Caki2 (cell line): ENCODE measurements around the gene OR10A4. TPM values are rescaled to one million over a fixed set of nuclear protein-coding genes. Genes with fewer than 3 reads are reported as not detected.
"Not testable (repeated sequence)": the region's sequence is repeated elsewhere in the genome, so short reads cannot be mapped to it uniquely, and the experiment has no call there.

Experiments
- DNase-seq: peaks from one replicate; pipeline ENCODE4 v3.0.0-alpha.2; 2015; ENCODE audit warnings: low read depth
- in situ Hi-C: cut with HindIII; loops from 2 replicates; pipeline ENCODE4 v1.10.0; 2016; ENCODE audit warnings: low sequenced_read_pairs, low pct_unique_long_range_greater_than_20kb, mixed read lengths
- total RNA-seq: library from RNA; depleted of rRNA; stranded (reverse); fragments of >200 nt; shearing (Covaris generic); gene quantifications from 2 replicates; pipeline ENCODE4 v1.2.3, GENCODE V29; 2014; ENCODE audit warnings: low replicate concordance

Gene OR10A4
- total RNA-seq, 1 experiment from 2014 or later, result not detected

DNA sequence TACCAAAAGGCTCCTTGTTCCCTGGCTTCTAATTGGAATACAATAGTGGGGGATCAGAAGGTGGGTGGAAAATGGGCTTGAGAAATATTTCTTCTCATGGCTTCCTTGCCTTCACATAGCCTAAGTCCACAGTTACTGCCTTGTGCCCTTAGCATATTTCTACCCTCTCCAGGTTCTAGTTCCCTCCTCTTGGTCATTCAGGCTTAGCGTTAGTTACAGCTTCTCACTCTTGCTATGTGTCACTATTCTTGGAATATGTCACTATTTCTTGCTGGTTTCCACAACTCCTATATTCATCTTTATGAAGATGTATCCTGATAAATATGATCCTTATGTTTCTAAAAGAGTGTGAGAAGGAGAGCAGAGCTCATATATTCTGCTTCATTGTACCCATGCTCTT, 13.4 kb downstream of the OR10A4 start:
- no peak for DNase-seq
- in situ Hi-C loops, result no loop called here

DNA sequence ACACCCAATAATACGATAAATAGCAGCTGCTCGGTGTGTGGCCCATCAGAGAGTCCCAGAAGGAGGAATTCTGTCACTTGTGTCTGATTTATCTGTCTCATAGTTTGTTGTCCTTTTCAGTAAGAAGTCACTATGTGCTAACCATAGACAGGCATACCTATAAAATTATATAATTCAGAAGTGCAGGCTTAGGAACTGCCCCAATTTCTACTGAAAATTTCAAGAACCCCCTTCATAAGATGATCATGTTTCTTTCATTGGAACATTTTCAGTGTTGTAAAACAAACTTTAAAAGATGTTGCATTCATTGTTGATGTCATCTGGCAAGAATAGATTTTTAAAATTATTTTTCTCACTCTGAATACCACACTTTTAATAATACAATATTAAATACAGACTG, 16.0 kb downstream of the OR10A4 start, which contains the start of gene OR2D2:
TSS of gene OR2D2 (minus strand) at position 101 of the 400 bp plus-strand sequence. CDS start at position 101, 0 bp downstream.
- in situ Hi-C loops, result no loop called here

GRCh38 chr11:6894097-6894496, 17.7 kb downstream of the OR10A4 start:
- in situ Hi-C loops, result no loop called here
- no peak for DNase-seq

More for the DNA sequence above, 16.0 kb downstream of the OR10A4 start, which contains the start of gene OR2D2:
- no peak for DNase-seq

GRCh38 chr11:6895010-6895409, 18.6 kb downstream of the OR10A4 start:
- in situ Hi-C loops, result no loop called here
- no peak for DNase-seq

GRCh38 chr11:6898911-6899310, 22.5 kb downstream of the OR10A4 start:
- in situ Hi-C loops, result no loop called here
- DNase-seq, result no peak

DNA sequence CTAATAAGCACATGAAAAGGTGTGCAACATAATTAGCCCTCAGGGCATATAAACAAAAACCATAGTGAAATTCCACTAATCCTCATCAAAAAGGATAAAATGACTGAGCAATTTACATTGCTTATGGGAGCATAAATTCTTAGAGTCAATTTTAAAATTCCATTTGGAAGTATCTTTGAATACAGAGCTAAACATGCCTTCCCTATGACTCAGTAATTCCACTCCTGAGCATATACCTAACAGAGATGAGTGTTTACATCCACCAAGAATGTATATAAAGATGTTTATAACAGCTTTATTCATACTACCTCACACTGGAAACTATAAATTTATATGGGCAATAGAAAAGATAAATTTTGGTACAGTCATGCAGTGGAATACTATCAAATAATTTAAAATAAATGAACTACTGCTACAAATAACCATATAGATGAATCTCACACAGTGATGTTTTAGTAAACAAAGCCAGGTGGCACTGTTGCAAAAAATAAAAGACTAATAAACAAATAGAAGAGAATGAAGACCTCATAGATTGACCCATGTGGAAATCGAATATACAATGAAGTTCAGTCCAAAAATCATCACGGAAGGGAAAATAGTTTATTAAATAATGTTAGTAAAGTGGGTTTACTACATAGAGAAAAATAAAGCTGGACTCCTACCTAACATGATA, 24.0 kb downstream of the OR10A4 start:
- DNase-seq, result no peak
- in situ Hi-C loops, result no loop called here

DNA sequence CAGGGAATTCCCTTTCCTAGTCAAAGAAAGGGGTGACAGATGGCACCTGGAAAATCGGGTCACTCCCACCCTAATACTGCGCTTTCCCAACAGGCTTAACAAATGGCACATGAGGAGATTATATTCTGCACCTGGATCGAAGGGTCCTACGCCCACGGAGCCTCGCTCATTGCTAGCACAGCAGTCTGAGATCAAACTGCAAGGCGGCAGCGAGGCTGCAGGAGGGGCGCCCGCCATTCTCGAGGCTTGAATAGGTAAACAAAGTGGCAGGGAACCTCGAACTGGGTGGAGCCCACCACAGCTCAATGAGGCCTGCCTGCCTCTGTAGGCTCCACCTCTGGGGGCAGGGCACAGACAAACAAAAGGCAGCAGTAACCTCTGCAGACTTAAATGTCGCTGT, 28.4 kb downstream of the OR10A4 start:
- DNase-seq, in situ Hi-C loops: not testable (repeated sequence)

- no peak for DNase-seq
- in situ Hi-C loops, result no loop called here
These were observed 35.0 kb downstream of the OR10A4 start for GRCh38 chr11:6911378-6911777.

DNA sequence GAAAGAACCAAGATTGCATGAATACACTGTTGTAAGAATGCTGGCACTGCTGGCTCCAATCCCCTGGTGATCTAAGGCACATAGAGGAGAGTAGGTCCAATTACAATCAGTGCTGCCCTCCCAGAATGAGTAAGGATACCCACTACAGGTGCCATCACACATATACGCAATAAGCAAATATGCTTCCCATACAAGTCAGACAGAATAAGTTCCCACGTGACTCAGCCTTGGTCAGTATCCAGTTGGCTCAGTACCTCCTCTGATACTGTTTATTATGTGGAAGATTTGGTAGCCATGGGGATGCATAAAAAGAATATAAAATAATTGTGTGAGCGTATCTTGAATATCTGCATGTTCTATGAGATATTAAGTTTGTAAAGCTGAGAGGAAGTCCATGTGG, 35.5 kb downstream of the OR10A4 start:
- no peak for DNase-seq
- in situ Hi-C loops, result no loop called here

DNA sequence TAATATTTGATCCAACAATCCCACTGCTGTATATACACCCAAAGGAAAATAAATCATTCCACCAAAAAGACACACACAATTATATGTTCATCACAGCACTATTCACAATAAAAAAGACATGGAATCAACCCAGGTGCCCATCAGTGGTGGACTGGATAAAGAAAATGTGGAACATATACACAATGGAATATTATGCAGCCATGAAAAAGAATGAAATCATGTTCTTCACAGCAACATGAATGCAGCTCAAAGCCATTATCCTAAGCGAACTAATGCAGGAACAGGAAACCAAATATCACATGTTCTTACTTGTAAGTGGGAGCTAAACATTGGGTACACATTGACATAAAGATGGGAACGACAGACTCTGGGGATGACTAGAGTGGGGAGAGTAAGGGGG, 43.3 kb downstream of the OR10A4 start:
- in situ Hi-C loops, result no loop called here

DNA sequence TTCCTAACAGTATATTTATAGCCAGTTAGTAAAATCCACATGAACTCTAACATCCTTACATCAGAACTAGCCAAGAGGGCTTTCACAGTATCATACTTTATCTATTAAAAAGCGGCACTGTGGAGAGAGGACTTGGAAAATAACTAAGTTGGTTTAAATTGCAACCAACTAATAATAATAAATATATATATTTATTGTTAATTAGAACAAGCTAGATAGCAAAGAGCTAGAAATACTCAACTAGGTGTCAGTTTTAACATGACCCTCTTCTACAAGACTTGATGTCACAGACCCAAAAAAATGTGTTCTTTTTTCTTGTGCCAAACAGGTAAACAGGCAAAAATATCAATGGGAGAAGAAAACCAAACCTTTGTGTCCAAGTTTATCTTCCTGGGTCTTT, 44.3 kb downstream of the OR10A4 start, which contains the start of gene OR2D3:
TSS of gene OR2D3 (plus strand) at position 301 of the 400 bp plus-strand sequence. CDS start at position 301, 0 bp downstream.
- no peak for DNase-seq
- in situ Hi-C loops, result no loop called here

More for the DNA sequence above, 43.3 kb downstream of the OR10A4 start:
- no peak for DNase-seq

GRCh38 chr11:6925007-6925577, 48.7 kb downstream of the OR10A4 start:
- in situ Hi-C loops, result no loop called here
- DNase-seq, result no peak

DNA sequence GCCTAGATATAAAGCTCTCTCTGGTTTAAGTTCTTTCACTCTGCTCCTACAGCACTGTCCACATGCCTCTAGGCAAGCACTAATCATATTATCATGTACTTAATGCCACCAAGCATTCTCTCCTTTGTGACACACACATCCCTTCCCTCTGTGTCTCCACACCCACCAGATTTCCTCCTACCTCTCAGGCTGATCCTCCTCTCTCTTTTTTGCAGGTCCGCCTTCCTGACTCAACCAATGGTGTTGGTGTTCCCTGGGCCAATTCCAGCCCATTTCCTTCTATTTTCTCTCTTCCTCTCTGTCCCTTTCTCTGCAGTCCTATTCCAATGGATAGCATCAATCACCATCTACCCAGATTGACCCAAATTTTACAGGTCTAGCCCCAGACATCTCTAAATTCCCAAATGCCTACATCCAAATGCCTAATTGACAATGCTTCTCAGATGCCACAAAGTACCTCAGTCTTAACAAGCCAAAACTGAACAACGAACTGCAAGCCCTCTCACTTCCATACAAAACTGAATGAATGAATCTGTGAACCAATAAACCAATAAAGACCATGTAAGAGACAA, 49.3 kb downstream of the OR10A4 start:
- in situ Hi-C loops, result no loop called here

GRCh38 chr11:6926208-6927029, 50.0 kb downstream of the OR10A4 start, which contains the start of gene ZNF215:
TSS of gene ZNF215 (plus strand) at chr11:6926426. CDS start at chr11:6932273, 5,847 bp downstream.
- peak; percentile 82 for DNase-seq
- in situ Hi-C loops, result no loop called here

More for the DNA sequence above, 49.3 kb downstream of the OR10A4 start:
- DNase-seq, result peak; percentile 72

GRCh38 chr11:6927030-6927617, 50.7 kb downstream of the OR10A4 start:
- no peak for DNase-seq
- in situ Hi-C loops, result no loop called here
